ENCODE measurements around the gene ARSI.
"Not testable (repeated sequence)": the region's sequence is repeated elsewhere in the genome, so short reads cannot be mapped to it uniquely, and the experiment has no call there.

GRCh38 chr5:150248493-150248892 lies 54.2 kb downstream of the ARSI start:
- not testable (repeated sequence) for TF ChIP-seq POLR2A, EP300, POLR2AphosphoS5 (IDR thresholded peaks at IDR 0.05)
- TF ChIP-seq, protein P1, sequence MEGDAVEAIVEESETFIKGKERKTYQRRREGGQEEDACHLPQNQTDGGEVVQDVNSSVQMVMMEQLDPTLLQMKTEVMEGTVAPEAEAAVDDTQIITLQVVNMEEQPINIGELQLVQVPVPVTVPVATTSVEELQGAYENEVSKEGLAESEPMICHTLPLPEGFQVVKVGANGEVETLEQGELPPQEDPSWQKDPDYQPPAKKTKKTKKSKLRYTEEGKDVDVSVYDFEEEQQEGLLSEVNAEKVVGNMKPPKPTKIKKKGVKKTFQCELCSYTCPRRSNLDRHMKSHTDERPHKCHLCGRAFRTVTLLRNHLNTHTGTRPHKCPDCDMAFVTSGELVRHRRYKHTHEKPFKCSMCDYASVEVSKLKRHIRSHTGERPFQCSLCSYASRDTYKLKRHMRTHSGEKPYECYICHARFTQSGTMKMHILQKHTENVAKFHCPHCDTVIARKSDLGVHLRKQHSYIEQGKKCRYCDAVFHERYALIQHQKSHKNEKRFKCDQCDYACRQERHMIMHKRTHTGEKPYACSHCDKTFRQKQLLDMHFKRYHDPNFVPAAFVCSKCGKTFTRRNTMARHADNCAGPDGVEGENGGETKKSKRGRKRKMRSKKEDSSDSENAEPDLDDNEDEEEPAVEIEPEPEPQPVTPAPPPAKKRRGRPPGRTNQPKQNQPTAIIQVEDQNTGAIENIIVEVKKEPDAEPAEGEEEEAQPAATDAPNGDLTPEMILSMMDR (IDR thresholded peaks at IDR 0.05) = not testable (repeated sequence)
